ENCODE measurements around the gene USP2.

The USP2 gene

GRCh38 chr11:119316729-119317591, 64.5 kb downstream of the USP2 start, which contains the start of gene MCAM:
TSS of gene MCAM (minus strand) at chr11:119317130. CDS start at chr11:119317101, 29 bp downstream.
- FAIRE-seq (no peak), DNase-seq (ENCODE audit: insufficient read length, low spot score) (peak; percentile 21)
- TF ChIP-seq POLR2A (IDR thresholded peaks at IDR 0.05; ENCODE audit: low read depth, low read length), result no peak
- no peak for TF ChIP-seq PAX5 (IDR thresholded peaks at IDR 0.05; ENCODE audit: insufficient read depth, low read length, severe bottlenecking)
- no peak for TF ChIP-seq POLR2AphosphoS5 (IDR thresholded peaks at IDR 0.05; ENCODE audit: low read depth, low read length)
- TF ChIP-seq POU2F2 (IDR thresholded peaks at IDR 0.05; ENCODE audit: low read depth, low read length), result no peak
- TF ChIP-seq SPI1 (IDR thresholded peaks at IDR 0.05; ENCODE audit: low read depth, low read length), result no peak
- TF ChIP-seq TAF1 (IDR thresholded peaks at IDR 0.05; ENCODE audit: low read depth, low read length), result no peak

GRCh38 chr11:119316016-119316728, 65.3 kb downstream of the USP2 start:
- DNase-seq (ENCODE audit: insufficient read length, low spot score), result no peak
- FAIRE-seq, result no peak
- TF ChIP-seq PAX5 (IDR thresholded peaks at IDR 0.05; ENCODE audit: insufficient read depth, low read length, severe bottlenecking), result no peak
- TF ChIP-seq POU2F2 (IDR thresholded peaks at IDR 0.05; ENCODE audit: low read depth, low read length), result no peak
- no peak for TF ChIP-seq POLR2A (IDR thresholded peaks at IDR 0.05; ENCODE audit: low read depth, low read length)
- TF ChIP-seq SPI1 (IDR thresholded peaks at IDR 0.05; ENCODE audit: low read depth, low read length), result no peak
- TF ChIP-seq POLR2AphosphoS5 (IDR thresholded peaks at IDR 0.05; ENCODE audit: low read depth, low read length), result no peak
- TF ChIP-seq TAF1 (IDR thresholded peaks at IDR 0.05; ENCODE audit: low read depth, low read length), result no peak

GRCh38 chr11:119315131-119316015, 66.1 kb downstream of the USP2 start:
- FAIRE-seq (peak; percentile 82), DNase-seq (ENCODE audit: insufficient read length, low spot score) (no peak)
- TF ChIP-seq SPI1 (IDR thresholded peaks at IDR 0.05; ENCODE audit: low read depth, low read length) (no peak), PAX5 (IDR thresholded peaks at IDR 0.05; ENCODE audit: insufficient read depth, low read length, severe bottlenecking) (no peak), POU2F2 (IDR thresholded peaks at IDR 0.05; ENCODE audit: low read depth, low read length) (no peak), TAF1 (IDR thresholded peaks at IDR 0.05; ENCODE audit: low read depth, low read length) (no peak), POLR2AphosphoS5 (IDR thresholded peaks at IDR 0.05; ENCODE audit: low read depth, low read length) (no peak), POLR2A (IDR thresholded peaks at IDR 0.05; ENCODE audit: low read depth, low read length) (no peak)

GRCh38 chr11:119314726-119315125, 66.8 kb downstream of the USP2 start:
- DNase-seq (ENCODE audit: insufficient read length, low spot score) (no peak), FAIRE-seq (no peak)
- TF ChIP-seq POLR2A (IDR thresholded peaks at IDR 0.05; ENCODE audit: low read depth, low read length) (no peak), POU2F2 (IDR thresholded peaks at IDR 0.05; ENCODE audit: low read depth, low read length) (no peak), PAX5 (IDR thresholded peaks at IDR 0.05; ENCODE audit: insufficient read depth, low read length, severe bottlenecking) (no peak), POLR2AphosphoS5 (IDR thresholded peaks at IDR 0.05; ENCODE audit: low read depth, low read length) (no peak), TAF1 (IDR thresholded peaks at IDR 0.05; ENCODE audit: low read depth, low read length) (no peak), SPI1 (IDR thresholded peaks at IDR 0.05; ENCODE audit: low read depth, low read length) (no peak)

DNA sequence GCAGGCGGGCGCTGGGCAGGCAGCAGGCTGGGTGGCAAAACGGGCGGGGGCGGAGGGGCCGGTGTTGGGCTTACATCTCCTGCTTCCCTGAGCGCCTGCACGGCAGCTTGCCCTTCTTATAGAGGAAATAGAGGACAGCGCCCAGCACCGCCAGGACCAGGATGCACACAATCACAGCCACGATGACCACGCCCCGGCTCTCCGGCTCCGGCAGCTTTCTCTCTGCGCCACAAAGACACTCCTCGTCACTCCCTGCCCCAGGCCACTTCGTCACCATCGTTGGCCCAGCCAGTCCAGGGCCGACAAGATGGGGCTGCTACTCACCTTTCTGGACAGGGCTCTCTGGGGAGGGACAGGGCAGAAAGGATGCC, 70.8 kb downstream of the USP2 start:
- FAIRE-seq, result no peak
- DNase-seq (ENCODE audit: insufficient read length, low spot score), result no peak
- no peak for TF ChIP-seq PAX5 (IDR thresholded peaks at IDR 0.05; ENCODE audit: insufficient read depth, low read length, severe bottlenecking)
- no peak for TF ChIP-seq POU2F2 (IDR thresholded peaks at IDR 0.05; ENCODE audit: low read depth, low read length)
- no peak for TF ChIP-seq POLR2AphosphoS5 (IDR thresholded peaks at IDR 0.05; ENCODE audit: low read depth, low read length)
- TF ChIP-seq TAF1 (IDR thresholded peaks at IDR 0.05; ENCODE audit: low read depth, low read length), result no peak
- TF ChIP-seq POLR2A (IDR thresholded peaks at IDR 0.05; ENCODE audit: low read depth, low read length), result no peak
- no peak for TF ChIP-seq SPI1 (IDR thresholded peaks at IDR 0.05; ENCODE audit: low read depth, low read length)

- DNase-seq (ENCODE audit: insufficient read length, low spot score), result no peak
Measured at GRCh38 chr11:119309953-119310681, 71.4 kb downstream of the USP2 start.

DNA sequence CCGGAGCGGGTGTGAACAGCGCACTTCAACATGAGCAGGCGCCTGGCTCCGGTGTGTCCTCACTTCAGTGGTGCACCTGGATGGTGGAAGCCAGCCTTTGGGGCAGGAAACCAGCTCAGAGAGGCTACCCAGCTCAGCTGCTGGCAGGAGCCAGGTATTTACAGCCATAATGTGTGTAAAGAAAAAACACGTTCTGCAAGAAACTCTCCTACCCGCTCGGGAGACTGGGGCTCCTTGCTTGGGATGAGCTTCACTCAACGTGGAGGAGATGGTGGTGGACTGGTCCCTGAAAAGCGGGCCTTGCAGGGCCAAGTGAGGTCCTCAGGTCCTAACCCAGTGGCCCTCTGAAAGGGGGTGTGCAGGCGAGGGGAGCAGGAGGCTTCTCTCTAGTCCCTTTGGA, 72.1 kb downstream of the USP2 start:
- DNase-seq (ENCODE audit: insufficient read length, low spot score) (no peak), FAIRE-seq (no peak)
- TF ChIP-seq POLR2AphosphoS5 (IDR thresholded peaks at IDR 0.05; ENCODE audit: low read depth, low read length) (no peak), PAX5 (IDR thresholded peaks at IDR 0.05; ENCODE audit: insufficient read depth, low read length, severe bottlenecking) (no peak), TAF1 (IDR thresholded peaks at IDR 0.05; ENCODE audit: low read depth, low read length) (no peak), POLR2A (IDR thresholded peaks at IDR 0.05; ENCODE audit: low read depth, low read length) (no peak), POU2F2 (IDR thresholded peaks at IDR 0.05; ENCODE audit: low read depth, low read length) (no peak), SPI1 (IDR thresholded peaks at IDR 0.05; ENCODE audit: low read depth, low read length) (no peak)

More at GRCh38 chr11:119309953-119310681, 71.4 kb downstream of the USP2 start:
- FAIRE-seq, result no peak
- TF ChIP-seq POLR2A (IDR thresholded peaks at IDR 0.05; ENCODE audit: low read depth, low read length) (no peak), PAX5 (IDR thresholded peaks at IDR 0.05; ENCODE audit: insufficient read depth, low read length, severe bottlenecking) (no peak), POU2F2 (IDR thresholded peaks at IDR 0.05; ENCODE audit: low read depth, low read length) (no peak), TAF1 (IDR thresholded peaks at IDR 0.05; ENCODE audit: low read depth, low read length) (no peak), POLR2AphosphoS5 (IDR thresholded peaks at IDR 0.05; ENCODE audit: low read depth, low read length) (no peak), SPI1 (IDR thresholded peaks at IDR 0.05; ENCODE audit: low read depth, low read length) (no peak)

- FAIRE-seq (no peak), DNase-seq (ENCODE audit: insufficient read length, low spot score) (no peak)
- TF ChIP-seq TAF1 (IDR thresholded peaks at IDR 0.05; ENCODE audit: low read depth, low read length), result no peak
- no peak for TF ChIP-seq SPI1 (IDR thresholded peaks at IDR 0.05; ENCODE audit: low read depth, low read length)
- no peak for TF ChIP-seq PAX5 (IDR thresholded peaks at IDR 0.05; ENCODE audit: insufficient read depth, low read length, severe bottlenecking)
- no peak for TF ChIP-seq POLR2A (IDR thresholded peaks at IDR 0.05; ENCODE audit: low read depth, low read length)
- no peak for TF ChIP-seq POU2F2 (IDR thresholded peaks at IDR 0.05; ENCODE audit: low read depth, low read length)
- no peak for TF ChIP-seq POLR2AphosphoS5 (IDR thresholded peaks at IDR 0.05; ENCODE audit: low read depth, low read length)
Measured at GRCh38 chr11:119307974-119308373, 73.5 kb downstream of the USP2 start.

Data from GM12891 (cell line).